Colon (tissue), 2 donors: ENCODE results near the gene RAB1A.

Experiments
- FAIRE-seq: peaks from 2 replicates; lab custom pipeline; 2012; peaks lifted over from hg19 to GRCh38; lab: Jason Lieb, UNC
- donor health status: control.
- donor health status: control.

RAB1A gene

DNA sequence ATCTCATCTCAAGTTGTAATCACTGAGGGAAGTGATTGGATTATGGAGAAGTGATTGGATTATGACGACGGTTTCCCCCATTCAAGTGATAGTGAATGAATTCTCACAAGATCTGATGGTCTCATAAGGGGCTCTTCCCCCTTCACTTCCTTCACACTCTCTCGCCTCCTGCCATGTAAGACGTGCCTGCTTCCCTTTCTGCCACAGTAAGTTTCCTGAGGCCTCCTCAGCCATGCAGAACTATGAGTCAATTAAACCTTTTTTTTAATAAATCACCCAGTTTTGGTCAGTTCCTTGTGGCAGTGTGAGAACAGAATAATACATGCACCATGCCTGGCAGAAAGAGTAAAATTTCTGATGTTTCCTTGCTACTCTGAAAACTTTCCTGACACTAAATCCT is 37.1 kb downstream of the RAB1A start:
- FAIRE-seq: no peak

DNA sequence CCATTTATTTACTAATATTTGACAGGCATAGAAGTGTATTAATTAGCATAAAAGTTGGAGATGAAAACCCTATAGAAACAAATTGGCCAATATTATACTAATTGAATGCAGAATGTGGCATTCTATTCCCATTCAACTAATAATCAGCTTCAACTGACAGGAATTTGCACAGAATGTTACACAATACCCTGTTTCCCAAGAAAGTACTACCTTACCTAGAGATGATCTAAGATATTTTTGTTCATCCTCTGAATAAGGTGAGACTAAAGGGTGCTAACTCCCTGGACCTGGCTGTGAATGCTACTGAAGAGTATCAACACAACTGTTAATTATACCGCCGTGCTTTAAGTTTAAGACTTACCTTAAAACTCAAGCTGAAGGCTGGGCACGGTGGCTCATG is 44.8 kb downstream of the RAB1A start:
- FAIRE-seq: no peak

DNA sequence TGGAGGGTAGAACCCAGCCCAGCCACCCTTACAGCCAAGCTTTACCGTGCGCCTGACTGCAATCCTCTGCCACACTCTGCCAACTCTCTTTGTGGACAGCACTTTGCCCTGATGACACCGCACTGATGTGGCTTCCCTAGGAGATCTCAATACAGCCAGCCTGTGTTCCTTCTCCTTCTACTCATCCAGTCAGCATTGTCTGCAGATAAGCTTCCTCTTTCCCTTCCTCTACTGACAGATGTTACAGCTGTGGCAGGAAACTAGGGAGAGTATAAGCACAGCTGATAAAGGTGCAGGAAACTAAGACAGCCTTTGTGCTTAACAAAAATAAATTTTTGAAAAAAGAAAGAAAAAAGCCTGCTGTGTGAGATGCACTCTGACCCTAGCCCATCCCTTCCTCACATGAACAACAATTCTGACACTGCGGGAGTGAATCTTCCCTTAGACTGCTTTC is 48.6 kb downstream of the RAB1A start:
- no peak for FAIRE-seq

DNA sequence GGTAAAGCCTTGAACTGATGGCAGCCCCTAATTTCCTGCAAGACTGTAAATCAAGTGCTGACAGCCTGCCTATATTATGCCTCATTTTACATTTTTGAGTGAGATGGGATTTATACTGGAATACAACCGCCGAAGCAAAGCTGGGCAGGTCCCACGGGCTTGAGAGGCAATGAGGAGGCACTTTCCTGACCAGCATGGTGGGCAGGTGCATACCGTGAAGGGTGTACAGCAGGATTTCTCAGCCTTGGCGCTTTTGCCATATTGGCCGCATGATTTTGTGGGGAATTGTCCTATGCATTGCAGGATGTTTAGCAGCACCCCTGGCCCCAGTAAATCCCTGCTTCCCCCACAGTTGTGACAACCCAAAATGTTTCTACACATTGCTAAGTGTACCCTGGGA is 50.9 kb downstream of the RAB1A start:
- FAIRE-seq: no peak

DNA sequence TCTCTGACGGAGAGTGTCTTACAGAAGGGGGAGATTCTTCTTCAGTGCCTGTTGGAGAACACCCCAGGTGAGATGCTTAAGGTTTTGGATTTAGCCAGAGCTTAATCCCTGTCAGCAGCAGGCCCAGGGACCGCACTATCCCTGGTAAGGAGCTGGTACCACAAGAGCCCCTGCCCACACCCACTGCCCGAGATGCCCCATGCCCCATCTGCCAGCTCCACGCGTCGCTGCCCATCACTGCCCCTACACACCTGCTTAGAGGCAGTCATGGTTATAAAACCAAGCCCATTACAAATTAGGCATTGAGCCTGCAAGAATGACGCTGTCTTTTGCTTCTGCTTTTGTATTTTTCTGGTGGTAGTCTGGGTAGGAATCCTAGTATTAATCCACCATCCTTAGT is 52.0 kb downstream of the RAB1A start:
- FAIRE-seq: no peak

DNA sequence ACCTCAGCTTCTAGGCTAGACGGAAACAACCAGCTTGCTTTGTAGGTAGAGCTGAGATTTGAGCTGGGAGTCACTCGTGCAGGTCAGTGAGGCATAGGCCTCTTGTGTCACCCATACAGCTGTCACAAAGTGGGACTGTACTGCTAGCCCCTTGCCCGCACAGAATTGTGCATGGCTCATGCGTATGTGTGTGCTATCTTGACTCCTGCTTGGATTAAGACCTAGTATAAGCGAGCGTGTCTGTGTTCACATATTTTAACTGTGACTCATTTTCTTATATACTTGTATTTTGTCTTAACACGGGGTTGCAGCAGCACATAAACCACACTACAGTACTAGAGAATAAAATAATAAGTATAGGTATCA is 53.6 kb downstream of the RAB1A start:
- FAIRE-seq: no peak

DNA sequence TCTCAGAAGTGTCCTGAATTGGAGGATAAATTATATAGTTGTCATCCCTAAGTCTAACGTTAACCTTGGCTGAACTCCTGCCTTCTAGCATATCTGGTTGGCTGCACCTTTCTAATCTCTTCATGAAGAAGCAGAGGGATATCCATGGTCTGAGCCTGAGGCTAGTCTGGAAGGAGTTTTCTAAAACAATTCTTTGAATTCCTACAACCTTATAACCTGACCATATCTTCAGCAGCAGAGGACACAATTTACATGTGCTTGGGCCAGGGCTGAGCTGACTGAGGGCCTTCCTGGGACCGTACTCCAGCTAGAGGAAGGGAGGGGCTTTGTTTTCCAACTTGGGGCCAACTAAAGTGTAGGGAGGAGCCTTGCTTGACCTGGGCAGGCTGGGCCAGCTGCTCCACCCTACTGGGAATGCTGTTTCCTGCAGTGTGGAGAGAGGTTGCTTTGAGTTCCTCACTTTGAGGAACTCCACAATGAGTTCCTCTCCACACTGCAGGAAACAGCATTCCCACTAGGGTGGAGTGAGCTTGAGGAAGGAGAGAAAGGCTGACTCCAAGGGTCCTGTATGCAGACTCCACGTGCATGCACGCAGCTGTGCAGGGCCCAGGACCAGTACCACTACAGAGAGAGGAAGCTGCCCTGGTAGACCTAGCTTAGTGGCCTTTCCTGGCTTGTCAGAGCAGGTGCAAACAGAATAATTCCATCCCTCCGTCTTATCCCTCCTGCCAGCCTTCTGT is 54.1 kb downstream of the RAB1A start:
- no peak for FAIRE-seq

DNA sequence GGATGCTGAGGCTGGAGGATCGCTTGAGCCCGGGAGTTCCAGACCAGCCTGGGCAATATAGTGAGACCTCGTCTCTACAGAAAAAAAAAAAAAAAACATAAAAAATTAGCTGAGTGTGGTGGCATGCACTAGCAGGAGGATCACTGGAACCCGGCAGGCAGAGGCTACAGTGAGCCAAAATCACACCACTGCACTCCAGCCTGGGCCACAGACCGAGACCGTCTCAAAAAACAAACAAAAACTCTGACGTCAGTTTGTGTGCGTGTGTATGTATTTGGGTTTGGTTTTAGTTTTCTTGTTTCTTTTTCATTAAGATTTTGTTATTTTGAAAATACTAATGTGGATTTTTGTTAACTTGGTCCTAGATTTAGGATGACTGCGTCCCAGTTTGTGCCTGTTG is 54.7 kb downstream of the RAB1A start:
- no peak for FAIRE-seq

DNA sequence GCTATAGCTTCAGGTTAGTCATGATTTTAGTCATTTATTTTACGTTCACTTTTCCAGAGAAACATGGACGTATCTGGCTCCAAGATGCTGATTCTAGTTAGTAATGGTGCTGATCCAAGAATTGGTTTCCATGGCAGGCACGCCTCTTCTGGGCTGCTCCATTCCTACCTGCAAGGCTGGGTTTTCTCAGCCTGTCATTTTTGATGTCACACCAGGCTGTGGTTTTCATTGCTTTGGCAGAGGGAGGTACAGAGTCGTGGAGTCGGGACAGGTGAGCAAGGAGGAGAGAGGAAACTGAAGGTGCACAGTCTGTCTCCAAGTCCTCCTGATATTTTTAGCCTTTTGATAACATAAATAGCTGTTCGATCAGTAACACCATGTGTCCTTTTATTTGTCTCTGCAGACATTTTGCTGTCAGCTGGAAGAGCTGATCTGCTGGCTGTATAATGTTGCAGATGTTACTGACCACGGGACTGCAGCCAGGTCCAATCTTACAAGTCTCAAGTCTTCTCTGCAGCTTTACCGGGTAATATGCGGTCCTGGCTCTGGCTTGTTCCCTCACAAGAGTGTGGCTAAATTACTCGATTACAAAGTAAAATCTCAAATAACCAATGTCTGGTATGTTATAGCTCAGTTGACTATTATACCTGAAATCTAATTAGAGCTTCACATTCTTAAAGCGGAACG is 55.9 kb downstream of the RAB1A start:
- no peak for FAIRE-seq

DNA sequence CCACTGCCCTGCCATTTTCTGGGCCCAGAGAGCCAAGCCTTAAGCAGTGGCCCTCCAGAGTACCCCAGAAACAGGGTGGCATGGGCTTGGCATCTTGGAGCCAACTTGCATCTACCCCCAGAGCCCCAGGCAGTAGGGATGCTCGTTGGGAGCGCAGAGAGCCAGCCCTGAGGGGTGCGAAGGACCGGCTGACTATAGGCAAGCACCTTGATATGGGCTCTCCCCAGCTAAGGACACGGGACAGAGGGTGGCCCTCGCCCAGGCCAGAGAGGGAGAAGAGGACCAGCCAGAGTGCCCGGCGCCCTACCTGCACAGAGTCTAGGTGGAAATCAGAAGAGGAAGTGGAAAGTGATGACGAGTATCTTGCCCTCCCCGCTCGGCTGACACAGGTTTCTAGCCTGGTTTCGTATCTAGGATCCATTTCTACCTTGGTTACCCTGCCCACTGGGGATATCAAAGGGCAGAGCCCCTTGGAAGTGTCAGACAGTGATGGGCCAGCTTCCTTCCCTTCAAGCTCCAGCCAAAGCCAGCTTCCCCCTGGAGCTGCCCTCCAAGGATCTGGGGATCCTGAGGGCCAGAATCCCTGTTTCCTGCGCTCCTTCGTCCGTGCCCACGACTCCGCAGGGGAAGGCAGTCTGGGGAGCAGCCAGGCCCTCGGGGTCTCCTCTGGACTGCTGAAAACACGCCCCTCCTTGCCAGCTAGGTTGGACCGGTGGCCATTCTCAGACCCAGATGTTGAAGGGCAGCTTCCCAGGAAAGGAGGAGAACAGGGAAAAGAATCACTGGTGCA is 57.5 kb downstream of the RAB1A start:
- FAIRE-seq: no peak

DNA sequence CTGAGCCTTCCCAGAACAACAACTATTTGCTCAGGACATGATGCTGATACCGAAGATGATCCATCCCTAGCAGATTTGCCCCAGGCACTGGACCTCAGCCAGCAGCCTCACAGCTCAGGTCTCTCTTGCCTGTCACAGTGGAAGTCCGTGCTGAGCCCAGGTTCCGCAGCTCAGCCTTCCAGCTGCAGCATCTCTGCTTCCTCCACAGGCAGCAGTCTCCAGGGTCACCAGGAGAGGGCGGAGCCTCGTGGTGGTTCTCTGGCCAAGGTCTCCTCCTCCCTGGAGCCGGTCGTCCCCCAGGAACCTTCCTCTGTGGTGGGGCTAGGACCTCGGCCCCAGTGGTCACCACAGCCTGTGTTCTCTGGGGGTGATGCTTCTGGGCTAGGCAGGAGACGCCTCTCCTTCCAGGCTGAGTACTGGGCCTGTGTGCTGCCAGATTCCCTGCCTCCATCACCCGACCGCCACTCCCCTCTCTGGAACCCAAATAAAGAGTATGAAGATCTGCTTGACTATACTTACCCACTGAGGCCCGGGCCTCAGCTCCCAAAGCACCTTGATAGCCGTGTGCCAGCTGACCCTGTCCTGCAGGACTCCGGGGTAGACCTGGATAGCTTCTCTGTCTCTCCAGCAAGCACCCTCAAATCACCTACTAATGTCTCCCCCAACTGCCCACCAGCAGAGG is 58.3 kb downstream of the RAB1A start:
- no peak for FAIRE-seq

DNA sequence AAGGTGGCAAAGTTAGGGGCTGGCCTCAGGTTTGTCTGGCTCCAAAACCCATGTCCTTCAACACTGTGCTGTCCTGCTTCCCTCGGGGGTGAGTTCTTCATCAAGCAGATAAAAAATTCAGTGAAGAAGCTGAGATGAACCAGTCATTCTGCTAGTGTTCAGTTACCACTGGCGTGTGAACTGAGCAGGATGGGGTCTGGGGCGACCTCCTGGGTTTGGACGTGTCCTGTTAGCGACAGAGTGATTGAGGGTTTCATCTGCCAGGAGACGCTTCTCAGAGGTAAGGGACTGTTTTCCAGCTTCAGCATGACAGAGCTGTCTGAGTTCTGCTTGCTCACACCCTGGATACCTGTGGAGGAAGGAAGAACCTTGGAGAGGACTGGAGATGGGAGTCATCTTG is 59.0 kb downstream of the RAB1A start:
- no peak for FAIRE-seq

DNA sequence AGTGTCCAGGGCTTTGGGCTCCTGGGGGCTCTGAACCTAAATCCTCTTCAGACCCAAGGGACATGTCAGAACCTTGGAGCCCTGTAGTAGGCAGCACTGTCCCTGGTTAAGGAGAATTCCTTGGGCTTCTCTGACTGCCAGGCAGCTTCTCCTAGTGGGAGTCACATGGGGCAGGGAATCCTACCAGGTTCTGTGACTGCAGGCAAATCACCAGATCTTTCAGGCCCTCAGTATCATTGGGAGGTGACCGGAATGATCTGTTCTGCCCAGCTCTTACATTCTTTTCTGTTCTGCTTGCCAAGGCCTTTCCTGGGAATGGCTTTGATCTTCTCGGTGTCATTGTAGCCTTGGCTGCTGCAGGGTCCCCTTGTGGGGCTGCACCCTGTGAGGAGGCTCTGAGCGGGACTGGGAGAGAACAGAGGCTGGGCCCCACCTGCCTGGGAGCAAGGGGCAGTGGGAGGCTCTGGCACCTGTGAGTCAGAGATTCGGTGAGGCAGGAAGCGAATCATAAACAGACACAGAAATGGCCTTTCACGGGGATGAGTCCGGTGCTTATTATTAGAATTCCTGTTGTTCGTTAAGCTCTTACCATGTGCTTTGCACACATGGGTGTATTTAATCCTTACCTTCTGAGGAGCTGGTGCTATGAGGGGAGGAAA is 59.6 kb downstream of the RAB1A start:
- FAIRE-seq: no peak

DNA sequence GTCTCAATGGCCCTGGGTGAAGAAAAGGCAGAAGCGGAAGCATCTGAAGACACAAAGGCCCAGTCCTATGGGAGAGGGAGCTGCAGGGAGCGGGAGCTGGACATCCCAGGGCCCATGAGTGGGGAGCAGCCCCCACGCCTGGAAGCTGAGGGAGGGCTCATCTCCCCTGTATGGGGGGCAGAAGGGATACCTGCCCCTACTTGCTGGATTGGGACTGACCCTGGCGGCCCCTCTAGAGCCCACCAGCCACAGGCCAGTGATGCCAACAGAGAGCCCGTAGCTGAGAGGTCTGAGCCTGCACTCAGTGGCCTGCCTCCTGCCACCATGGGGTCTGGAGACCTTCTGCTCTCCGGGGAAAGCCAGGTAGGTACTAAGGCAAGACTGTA is 60.5 kb downstream of the RAB1A start:
- FAIRE-seq: no peak

DNA sequence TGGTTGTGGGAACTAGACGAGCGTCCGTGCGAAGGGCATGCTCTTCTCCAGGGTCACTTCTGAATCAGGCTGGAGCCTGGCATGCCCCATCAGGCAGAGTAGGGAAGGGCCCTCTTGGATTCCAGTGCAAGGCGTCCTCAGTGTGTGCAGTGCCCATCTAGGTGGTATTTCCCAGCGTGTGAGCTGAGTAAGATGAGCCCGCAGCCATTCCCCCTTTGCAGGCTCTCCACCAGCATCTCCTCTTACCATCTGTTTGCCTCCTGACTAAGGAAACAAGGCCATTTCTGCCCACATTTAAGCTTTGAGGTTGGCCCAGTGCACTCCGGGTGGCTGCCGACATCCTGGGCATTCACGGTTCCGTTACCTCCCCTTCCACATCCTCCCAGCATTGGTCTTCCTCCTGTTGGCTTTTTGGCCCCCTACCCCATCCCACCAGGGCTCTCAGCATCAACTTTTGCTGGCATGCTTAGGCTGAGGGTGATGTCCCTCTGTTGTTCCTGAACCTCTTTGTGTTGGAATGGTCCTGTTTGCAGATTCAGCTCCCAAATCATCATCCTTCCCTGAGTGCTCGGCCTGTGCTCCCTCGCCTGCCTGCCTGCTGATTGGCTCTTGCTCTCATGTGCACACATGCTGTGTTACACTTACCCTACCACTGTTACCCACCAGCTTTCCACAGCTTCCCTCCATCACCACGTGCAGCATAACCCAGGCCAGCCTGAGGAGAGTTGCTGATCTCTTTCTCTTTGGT is 61.9 kb downstream of the RAB1A start:
- FAIRE-seq: no peak

DNA sequence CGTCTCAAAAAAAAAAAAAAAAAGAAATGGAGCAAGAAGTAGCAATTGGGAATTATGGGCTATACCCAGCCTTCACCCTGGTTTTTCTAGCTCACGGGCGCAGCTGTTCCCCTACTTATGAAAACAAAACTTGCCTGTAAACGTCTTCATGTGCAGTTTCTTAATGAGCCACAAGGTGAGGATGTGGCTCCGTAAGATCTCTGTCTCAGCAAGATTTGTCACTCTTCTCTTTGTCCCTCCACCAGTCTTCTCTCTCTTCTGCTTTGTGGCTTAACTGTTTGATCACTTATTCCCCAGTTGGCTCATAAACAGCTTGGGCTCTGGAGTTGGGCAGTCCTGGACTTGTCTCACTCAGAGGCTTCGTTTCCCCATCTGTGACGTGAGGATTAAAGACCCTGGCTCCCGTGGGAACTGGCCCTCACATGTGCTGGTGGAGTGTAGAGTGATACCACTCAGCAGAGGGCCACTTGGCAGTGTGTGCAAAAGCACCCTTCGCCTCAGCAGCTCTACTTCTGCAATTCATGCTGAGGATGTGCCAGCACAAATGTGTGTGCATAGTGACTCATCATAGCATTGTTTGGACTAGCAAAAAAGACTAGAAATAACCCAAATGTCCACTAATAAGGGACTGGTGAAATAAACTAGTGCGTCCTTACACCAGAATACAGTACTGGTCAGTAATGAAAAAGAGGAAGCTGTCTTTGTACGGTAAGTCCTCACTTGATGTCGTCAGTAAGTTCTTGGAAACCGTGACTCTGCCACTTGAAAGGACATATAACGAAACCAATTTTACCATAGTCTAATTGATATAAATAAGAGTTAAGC is 65.0 kb downstream of the RAB1A start:
- no peak for FAIRE-seq

DNA sequence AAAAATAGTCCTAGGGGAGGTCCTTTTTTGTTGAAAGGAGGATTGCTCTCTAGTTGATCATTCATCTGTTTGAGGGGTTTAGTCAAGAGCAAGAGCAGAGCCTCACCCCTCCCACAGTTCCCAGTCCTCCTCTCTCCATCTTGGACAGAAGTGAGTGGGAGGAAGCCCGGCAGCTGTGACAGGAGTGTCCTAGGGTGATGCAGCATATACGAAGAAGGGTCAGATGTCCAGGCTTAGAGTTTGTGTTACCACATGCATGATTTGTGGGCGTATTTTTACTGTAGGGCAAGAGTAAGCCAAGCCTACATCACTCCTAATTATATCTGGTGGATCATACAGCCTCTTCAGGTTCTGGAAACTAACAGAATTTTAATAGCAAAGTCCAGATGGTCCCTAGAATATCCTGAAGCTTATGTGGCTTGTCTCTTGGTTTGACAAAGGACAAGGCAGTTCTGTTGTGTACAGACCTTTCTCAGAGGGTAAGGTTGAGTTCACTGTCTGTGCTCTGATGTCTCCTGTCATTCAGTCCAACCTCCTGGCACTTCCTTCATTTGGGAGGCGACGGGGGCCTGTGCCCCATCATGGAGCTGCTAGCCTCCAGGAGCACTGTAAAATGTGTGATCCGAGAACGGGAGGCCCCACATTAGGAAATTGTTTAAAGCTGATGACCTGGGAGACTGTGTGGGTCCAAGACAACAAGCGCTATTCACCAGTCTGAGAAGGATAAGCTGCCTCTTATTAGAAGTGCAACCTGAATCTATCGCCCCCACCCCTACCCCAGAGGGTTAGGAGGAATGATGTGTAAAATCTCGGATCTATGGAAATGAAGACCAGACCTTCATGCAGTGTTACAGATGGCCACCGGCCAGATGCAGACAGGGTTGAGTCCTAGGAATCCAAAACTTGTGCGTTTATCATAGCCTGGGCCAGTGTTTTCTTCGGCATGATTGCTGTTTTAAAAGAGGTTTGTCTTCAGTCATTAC is 66.8 kb downstream of the RAB1A start:
- FAIRE-seq: no peak

DNA sequence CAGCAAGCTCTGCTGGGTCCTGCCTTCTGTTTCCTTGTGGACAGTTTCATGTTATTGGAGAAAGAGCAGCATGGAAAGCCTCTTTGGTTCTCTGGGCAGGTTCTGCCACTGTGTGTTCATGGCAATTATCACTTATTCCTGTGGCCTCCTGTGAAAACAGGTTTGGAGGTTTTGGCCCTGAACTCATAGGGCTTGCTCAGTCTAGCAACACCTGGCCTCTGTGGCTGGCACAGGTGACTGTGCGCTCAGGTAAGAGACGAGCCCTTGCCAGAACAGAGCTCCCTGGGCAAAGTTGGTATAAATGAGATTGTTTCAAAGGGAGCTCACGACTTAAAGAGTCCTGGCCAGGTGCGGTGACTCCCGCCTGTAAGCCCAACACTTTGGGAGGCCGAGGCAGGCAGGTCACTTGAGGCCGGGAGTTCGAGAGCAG is 68.0 kb downstream of the RAB1A start:
- no peak for FAIRE-seq
